ENCODE results near the gene KYNU. TPM values are rescaled to one million over a fixed set of nuclear protein-coding genes. Genes with fewer than 3 reads are reported as not detected.
"Not testable (repeated sequence)": the region's sequence is repeated elsewhere in the genome, so short reads cannot be mapped to it uniquely, and the experiment has no call there.

The KYNU gene
- total RNA-seq, 4 donors from 2014 or later = 0.63 to 8.7 (median 4.2) TPM

GRCh38 chr2:142938240-142938639, 60.8 kb downstream of the KYNU start:
- Histone ChIP-seq H3K9me3 (no peaks in the 10 kb centered on the region), H3K4me3 (no peak overlapping the region), H3K36me3 (no peaks in the 10 kb centered on the region), H3K4me1 (no peaks in the 10 kb centered on the region), H3K27ac (no peak overlapping the region), H3K27me3 (no peaks in the 10 kb centered on the region)
- TF ChIP-seq CTCF (IDR thresholded peaks at IDR 0.05) = no peak
- TF ChIP-seq EP300 (IDR thresholded peaks at IDR 0.05) = no peak
- TF ChIP-seq POLR2A (IDR thresholded peaks at IDR 0.05) = no peak
- WGBS, 2 donors = 61 to 66% methylated on average over 5 of the region's 5 CpGs
- no peak for DNase-seq (ENCODE audit: low spot score in 2 of 2)

DNA sequence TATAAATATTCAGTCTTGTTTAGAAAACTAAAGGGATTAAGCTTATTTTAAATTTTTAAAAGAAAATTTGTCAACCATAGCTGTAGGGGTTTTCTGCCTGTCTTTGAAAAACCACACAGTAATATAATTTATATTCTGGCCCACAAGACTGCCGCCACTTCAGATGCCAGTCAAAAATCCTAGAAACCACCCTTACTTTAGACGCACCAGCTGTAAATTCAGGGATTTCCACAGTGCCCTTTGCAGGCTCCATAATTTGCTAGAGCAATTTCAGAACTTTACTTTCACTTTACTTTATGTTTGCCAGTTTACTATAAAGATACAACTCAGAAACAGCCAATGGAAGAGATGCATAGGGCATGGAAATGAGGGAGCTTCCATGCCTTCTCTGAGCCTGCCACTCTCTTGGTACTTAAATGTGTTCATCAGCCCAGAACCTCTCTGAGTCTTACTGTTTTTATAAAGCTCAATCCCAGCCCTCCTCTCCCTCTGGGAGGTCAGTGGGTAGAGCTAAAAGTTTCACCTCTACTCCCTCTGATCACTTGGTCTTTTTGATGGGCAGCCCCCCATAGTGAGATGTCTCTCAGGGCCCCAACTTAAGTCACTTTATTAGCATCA, 63.3 kb downstream of the KYNU start:
- no peak for DNase-seq (ENCODE audit: low spot score in 2 of 2)
- Histone ChIP-seq H3K36me3 (no peaks in the 10 kb centered on the region), H3K4me1 (no peaks in the 10 kb centered on the region), H3K27ac (no peak overlapping the region), H3K9me3 (no peaks in the 10 kb centered on the region), H3K4me3 (no peak overlapping the region), H3K27me3 (no peaks in the 10 kb centered on the region)
- 74 to 81% methylated on average over 2 of the region's 2 CpGs for WGBS, 2 donors
- TF ChIP-seq EP300 (IDR thresholded peaks at IDR 0.05) = no peak

- no peaks in the 10 kb centered on the region for H3K9me3 ChIP-seq
- WGBS, 2 donors = 94 to 96% methylated on average over 1 of the region's 1 CpG
- H3K4me1 ChIP-seq = no peaks in the 10 kb centered on the region
- H3K4me3 ChIP-seq = no peak overlapping the region
- TF ChIP-seq CTCF (IDR thresholded peaks at IDR 0.05) (no peak), EP300 (IDR thresholded peaks at IDR 0.05) (no peak), POLR2A (IDR thresholded peaks at IDR 0.05) (no peak)
- no peaks in the 10 kb centered on the region for H3K27me3 ChIP-seq
- H3K36me3 ChIP-seq = no peaks in the 10 kb centered on the region
- no peak overlapping the region for H3K27ac ChIP-seq
- DNase-seq (ENCODE audit: low spot score in 2 of 2) = no peak
These were observed 65.2 kb downstream of the KYNU start for GRCh38 chr2:142942690-142943089.

DNA sequence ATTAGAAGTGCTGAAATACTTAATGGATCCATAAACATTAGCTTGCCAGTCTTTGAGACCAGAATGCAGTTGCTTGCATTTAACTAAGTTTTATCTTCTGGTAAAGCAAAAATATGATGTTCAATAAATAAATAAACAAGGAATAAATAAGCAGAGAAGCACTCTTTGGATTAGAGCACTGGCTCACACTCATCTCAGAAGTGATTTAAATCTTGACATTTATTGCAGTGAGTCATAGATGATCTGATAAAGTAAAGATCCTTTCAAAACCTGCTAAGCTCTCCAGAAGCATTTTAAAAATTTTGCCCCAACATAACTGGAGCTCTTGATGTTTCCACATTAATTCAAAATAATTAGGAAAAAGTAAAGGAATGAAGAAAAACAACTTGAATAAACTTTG, 66.8 kb downstream of the KYNU start:
- no peak for TF ChIP-seq EP300 (IDR thresholded peaks at IDR 0.05)
- TF ChIP-seq POLR2A (IDR thresholded peaks at IDR 0.05) = no peak
- no peak for TF ChIP-seq CTCF (IDR thresholded peaks at IDR 0.05)
- DNase-seq (ENCODE audit: low spot score in 2 of 2) = no peak
- no peaks in the 10 kb centered on the region for H3K4me1 ChIP-seq
- no peaks in the 10 kb centered on the region for H3K9me3 ChIP-seq
- H3K4me3 ChIP-seq = no peak overlapping the region
- H3K27me3 ChIP-seq = no peaks in the 10 kb centered on the region
- H3K27ac ChIP-seq = no peak overlapping the region
- no peaks in the 10 kb centered on the region for H3K36me3 ChIP-seq

- no peak overlapping the region for H3K27ac ChIP-seq
- no peak for DNase-seq (ENCODE audit: low spot score in 2 of 2)
- no peak for TF ChIP-seq POLR2A (IDR thresholded peaks at IDR 0.05)
- TF ChIP-seq EP300 (IDR thresholded peaks at IDR 0.05) = no peak
- TF ChIP-seq CTCF (IDR thresholded peaks at IDR 0.05) = no peak
- no peaks in the 10 kb centered on the region for H3K27me3 ChIP-seq
- no peaks in the 10 kb centered on the region for H3K36me3 ChIP-seq
- H3K4me1 ChIP-seq = no peaks in the 10 kb centered on the region
- no peak overlapping the region for H3K4me3 ChIP-seq
- H3K9me3 ChIP-seq = no peaks in the 10 kb centered on the region
These were observed 67.3 kb downstream of the KYNU start for GRCh38 chr2:142944721-142945120.

GRCh38 chr2:142946941-142947340, 69.5 kb downstream of the KYNU start:
- no peak overlapping the region for H3K27ac ChIP-seq
- H3K4me3 ChIP-seq = no peak overlapping the region
- DNase-seq (ENCODE audit: low spot score in 2 of 2) = no peak
- H3K27me3 ChIP-seq = no peaks in the 10 kb centered on the region
- H3K9me3 ChIP-seq = no peaks in the 10 kb centered on the region
- H3K4me1 ChIP-seq = no peaks in the 10 kb centered on the region
- 41 to 57% methylated on average over 1 of the region's 1 CpG for WGBS, 2 donors
- no peaks in the 10 kb centered on the region for H3K36me3 ChIP-seq
- no peak for TF ChIP-seq CTCF (IDR thresholded peaks at IDR 0.05)
- no peak for TF ChIP-seq POLR2A (IDR thresholded peaks at IDR 0.05)
- TF ChIP-seq EP300 (IDR thresholded peaks at IDR 0.05) = no peak

DNA sequence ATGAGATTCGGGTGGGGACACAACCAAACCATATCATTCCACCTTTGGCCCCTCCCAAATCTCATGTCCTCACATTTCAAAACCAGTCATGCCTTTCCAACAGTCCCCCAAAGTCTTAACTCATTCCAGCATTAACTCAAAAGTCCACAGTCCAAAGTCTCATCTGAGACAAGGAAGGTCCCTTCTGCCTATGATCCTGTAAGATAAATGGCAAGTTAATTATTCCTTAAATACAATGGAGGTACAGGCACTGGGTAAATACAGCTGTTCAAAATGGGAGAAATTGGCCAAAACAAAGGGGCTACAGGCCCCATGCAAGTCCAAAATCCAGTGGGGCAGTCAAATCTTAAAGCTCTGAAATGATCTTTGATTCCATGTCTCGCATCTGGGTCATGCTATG, 71.3 kb downstream of the KYNU start:
- not testable (repeated sequence) for H3K36me3 ChIP-seq, H3K9me3 ChIP-seq
- WGBS, 2 donors = 88 to 93% methylated on average over 2 of the region's 2 CpGs

GRCh38 chr2:142950323-142950722, 72.9 kb downstream of the KYNU start:
- DNase-seq (ENCODE audit: low spot score in 2 of 2); H3K4me3 ChIP-seq; H3K9me3 ChIP-seq; H3K4me1 ChIP-seq; H3K27ac ChIP-seq; H3K36me3 ChIP-seq; H3K27me3 ChIP-seq: not testable (repeated sequence)
- 94 to 100% methylated on average over 2 of the region's 2 CpGs for WGBS, 2 donors

More for the DNA sequence above, 71.3 kb downstream of the KYNU start:
- not testable (repeated sequence) for H3K4me1 ChIP-seq; H3K27me3 ChIP-seq; DNase-seq (ENCODE audit: low spot score in 2 of 2); H3K27ac ChIP-seq; H3K4me3 ChIP-seq

Measured in tibial nerve (tissue), 4 donors.